ENCODE results near the gene ACSS2. TPM values are rescaled to one million over a fixed set of nuclear protein-coding genes. Genes with fewer than 3 reads are reported as not detected.

Gene ACSS2
- total RNA-seq, 1 donor: 76.4 TPM

DNA sequence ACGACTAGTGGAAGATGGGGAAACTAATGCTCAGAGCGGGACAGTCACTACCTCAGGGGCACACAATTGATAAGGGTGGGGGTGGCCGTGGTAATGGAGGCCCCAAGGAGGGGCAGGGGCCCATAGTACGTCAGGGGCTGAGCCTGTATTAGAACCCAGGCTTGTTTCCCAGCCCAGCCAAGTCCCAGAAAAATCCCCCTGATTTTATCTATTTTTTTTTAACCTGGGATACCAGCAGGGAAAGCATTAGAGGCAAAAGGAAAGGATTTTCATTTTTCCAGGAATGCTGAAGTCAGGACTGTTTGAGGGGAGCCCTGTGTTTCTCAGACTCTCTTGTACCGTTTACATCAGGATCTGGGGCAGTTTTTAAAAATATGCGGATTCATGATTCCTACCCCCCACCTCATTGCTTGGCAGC lies 79.6 kb downstream of the ACSS2 start:
- peaks cover 8% of the 10 kb centered on the region for H3K36me3 ChIP-seq (ENCODE audit: insufficient read depth, low read length)
- H3K27me3 ChIP-seq (ENCODE audit: insufficient read depth, low read length): no peaks in the 10 kb centered on the region
- H3K4me1 ChIP-seq (ENCODE audit: insufficient read depth, low read length): peaks cover 17% of the 10 kb centered on the region
- TF ChIP-seq, protein P1, sequence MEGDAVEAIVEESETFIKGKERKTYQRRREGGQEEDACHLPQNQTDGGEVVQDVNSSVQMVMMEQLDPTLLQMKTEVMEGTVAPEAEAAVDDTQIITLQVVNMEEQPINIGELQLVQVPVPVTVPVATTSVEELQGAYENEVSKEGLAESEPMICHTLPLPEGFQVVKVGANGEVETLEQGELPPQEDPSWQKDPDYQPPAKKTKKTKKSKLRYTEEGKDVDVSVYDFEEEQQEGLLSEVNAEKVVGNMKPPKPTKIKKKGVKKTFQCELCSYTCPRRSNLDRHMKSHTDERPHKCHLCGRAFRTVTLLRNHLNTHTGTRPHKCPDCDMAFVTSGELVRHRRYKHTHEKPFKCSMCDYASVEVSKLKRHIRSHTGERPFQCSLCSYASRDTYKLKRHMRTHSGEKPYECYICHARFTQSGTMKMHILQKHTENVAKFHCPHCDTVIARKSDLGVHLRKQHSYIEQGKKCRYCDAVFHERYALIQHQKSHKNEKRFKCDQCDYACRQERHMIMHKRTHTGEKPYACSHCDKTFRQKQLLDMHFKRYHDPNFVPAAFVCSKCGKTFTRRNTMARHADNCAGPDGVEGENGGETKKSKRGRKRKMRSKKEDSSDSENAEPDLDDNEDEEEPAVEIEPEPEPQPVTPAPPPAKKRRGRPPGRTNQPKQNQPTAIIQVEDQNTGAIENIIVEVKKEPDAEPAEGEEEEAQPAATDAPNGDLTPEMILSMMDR (IDR thresholded peaks at IDR 0.05; ENCODE audit: extremely low read depth, low read depth, low read length): no peak
- peaks cover 30% of the 10 kb centered on the region for H3K79me2 ChIP-seq (ENCODE audit: insufficient read depth, low read length)
- H4K20me1 ChIP-seq (ENCODE audit: insufficient read depth, low read length): no peaks in the 10 kb centered on the region
- H3K9me3 ChIP-seq (ENCODE audit: low read depth, low read length): no peaks in the 10 kb centered on the region
- H3K27ac ChIP-seq (ENCODE audit: low read depth, low read length): peak overlapping the region; percentile 88
- peak overlapping the region; percentile 97 for H2AFZ ChIP-seq (ENCODE audit: low read length)
- no peak for DNase-seq (ENCODE audit: insufficient read length, low spot score, missing footprints)
- peak overlapping the region; percentile 90 for H3K4me3 ChIP-seq (ENCODE audit: insufficient read depth, low read length)
- H3K4me2 ChIP-seq (ENCODE audit: insufficient read depth, low read length): peak overlapping the region; percentile 99

DNA sequence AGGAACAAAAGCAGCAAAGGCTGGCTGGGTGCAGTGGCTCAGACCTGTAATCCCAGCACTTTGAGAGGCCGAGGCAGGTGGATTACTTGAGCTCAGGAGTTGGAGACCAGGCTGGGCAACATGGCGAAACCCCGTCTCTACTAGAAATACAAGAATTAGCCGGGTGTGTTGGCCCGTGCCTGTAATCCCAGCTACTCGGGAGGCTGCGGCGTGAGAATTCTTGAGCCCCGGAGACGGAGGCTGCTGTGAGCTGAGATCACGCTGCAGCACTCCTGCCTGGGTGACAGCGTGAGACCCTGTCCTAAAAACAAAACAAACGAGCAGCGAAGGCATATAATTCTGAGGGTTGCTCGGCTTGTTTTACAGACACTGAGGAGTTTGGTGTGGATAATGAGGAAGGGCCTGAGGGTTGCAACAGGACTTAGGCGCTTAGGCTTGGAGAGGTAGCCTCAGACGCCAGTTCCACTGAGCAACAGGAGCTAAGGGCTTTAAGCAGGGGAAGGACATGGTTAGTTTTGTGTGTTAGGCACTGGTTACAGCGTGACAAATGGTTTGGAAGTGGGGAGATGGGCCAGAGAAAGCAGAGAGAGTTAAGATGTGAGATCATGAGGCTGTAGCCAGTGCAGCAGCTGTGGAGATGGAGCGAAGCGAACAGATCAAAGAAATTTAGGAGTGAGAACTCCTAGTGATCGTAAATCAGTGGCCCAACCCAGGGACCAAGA lies 80.5 kb downstream of the ACSS2 start:
- Histone ChIP-seq H3K9me3 (ENCODE audit: low read depth, low read length) (no peaks in the 10 kb centered on the region), H2AFZ (ENCODE audit: low read length) (peak overlapping the region; percentile 97), H3K4me2 (ENCODE audit: insufficient read depth, low read length) (no peak overlapping the region), H3K27ac (ENCODE audit: low read depth, low read length) (no peak overlapping the region), H3K36me3 (ENCODE audit: insufficient read depth, low read length) (no peaks in the 10 kb centered on the region), H4K20me1 (ENCODE audit: insufficient read depth, low read length) (no peaks in the 10 kb centered on the region), H3K79me2 (ENCODE audit: insufficient read depth, low read length) (peaks cover 27% of the 10 kb centered on the region), H3K4me1 (ENCODE audit: insufficient read depth, low read length) (peaks cover 17% of the 10 kb centered on the region), H3K4me3 (ENCODE audit: insufficient read depth, low read length) (no peak overlapping the region), H3K27me3 (ENCODE audit: insufficient read depth, low read length) (no peaks in the 10 kb centered on the region)
- TF ChIP-seq, protein P1 (IDR thresholded peaks at IDR 0.05; ENCODE audit: extremely low read depth, low read depth, low read length): no peak
- DNase-seq (ENCODE audit: insufficient read length, low spot score, missing footprints): no peak

DNA sequence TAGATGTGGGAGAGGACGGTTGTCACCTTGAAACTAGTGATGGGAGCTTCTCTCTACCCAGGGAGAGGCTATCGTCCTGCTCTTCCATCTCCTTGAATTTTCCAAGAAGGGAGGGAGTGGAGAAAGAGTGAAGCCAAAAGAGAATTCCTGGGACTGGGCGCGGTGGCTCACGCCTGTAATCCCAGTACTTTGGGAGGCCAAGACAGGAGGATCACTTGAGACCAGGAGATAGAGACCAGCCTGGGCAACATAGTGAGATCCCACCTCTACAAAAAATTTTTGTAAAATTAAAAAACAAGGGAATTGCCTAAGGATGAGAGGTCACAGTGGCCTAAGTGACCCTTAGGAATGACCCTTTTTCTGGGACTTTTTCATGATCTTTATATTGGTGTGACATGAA lies 88.1 kb downstream of the ACSS2 start:
- H3K27me3 ChIP-seq (ENCODE audit: insufficient read depth, low read length): no peaks in the 10 kb centered on the region
- TF ChIP-seq, protein P1 (IDR thresholded peaks at IDR 0.05; ENCODE audit: extremely low read depth, low read depth, low read length): no peak
- H3K4me3 ChIP-seq (ENCODE audit: insufficient read depth, low read length): no peak overlapping the region
- no peaks in the 10 kb centered on the region for H3K9me3 ChIP-seq (ENCODE audit: low read depth, low read length)
- no peaks in the 10 kb centered on the region for H3K4me1 ChIP-seq (ENCODE audit: insufficient read depth, low read length)
- no peak for DNase-seq (ENCODE audit: insufficient read length, low spot score, missing footprints)
- no peak overlapping the region for H2AFZ ChIP-seq (ENCODE audit: low read length)
- H3K79me2 ChIP-seq (ENCODE audit: insufficient read depth, low read length): no peaks in the 10 kb centered on the region
- H3K4me2 ChIP-seq (ENCODE audit: insufficient read depth, low read length): no peak overlapping the region
- no peaks in the 10 kb centered on the region for H4K20me1 ChIP-seq (ENCODE audit: insufficient read depth, low read length)
- H3K27ac ChIP-seq (ENCODE audit: low read depth, low read length): no peak overlapping the region
- no peaks in the 10 kb centered on the region for H3K36me3 ChIP-seq (ENCODE audit: insufficient read depth, low read length)

DNA sequence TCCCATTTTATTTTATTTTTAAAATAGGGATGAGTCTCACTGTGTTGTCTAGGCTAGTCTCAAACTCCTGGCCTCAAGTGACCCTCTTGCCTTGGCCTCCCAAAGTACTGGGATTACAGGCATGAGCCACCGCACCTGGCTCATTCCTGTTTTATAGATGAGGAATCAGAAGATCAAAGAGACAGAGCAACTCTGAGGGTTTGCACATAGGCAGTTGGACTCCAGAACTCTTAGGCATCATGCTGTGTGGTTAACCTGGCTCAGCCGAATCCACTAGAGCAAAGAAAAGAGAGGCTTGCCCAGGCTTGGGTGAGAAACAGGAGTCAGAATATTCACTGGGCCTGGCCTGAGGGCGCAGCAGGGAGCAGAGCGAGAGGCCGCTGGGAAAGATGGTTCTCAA lies 88.6 kb downstream of the ACSS2 start:
- Histone ChIP-seq H3K79me2 (ENCODE audit: insufficient read depth, low read length) (no peaks in the 10 kb centered on the region), H3K27ac (ENCODE audit: low read depth, low read length) (no peak overlapping the region), H3K9me3 (ENCODE audit: low read depth, low read length) (no peaks in the 10 kb centered on the region), H3K4me3 (ENCODE audit: insufficient read depth, low read length) (no peak overlapping the region), H4K20me1 (ENCODE audit: insufficient read depth, low read length) (no peaks in the 10 kb centered on the region), H3K4me1 (ENCODE audit: insufficient read depth, low read length) (no peaks in the 10 kb centered on the region), H3K36me3 (ENCODE audit: insufficient read depth, low read length) (no peaks in the 10 kb centered on the region), H2AFZ (ENCODE audit: low read length) (no peak overlapping the region), H3K27me3 (ENCODE audit: insufficient read depth, low read length) (no peaks in the 10 kb centered on the region), H3K4me2 (ENCODE audit: insufficient read depth, low read length) (no peak overlapping the region)
- DNase-seq (ENCODE audit: insufficient read length, low spot score, missing footprints): no peak
- TF ChIP-seq, protein P1 (IDR thresholded peaks at IDR 0.05; ENCODE audit: extremely low read depth, low read depth, low read length): no peak
